Activated CD4-positive, alpha-beta T cell treated with anti-CD3 and anti-CD28 coated beads, Interleukin-2, amount 10 ng/mL, durations not matched to agents 7 days and 5 days (primary cell): Measurements from ENCODE around the gene COA3. TPM values are rescaled to one million over a fixed set of nuclear protein-coding genes. Genes with fewer than 3 reads are reported as not detected.

ENCODE experiments used
- CTCF ChIA-PET: fragments of 350-600 bp; sonication (Branson Sonifier 250); formaldehyde crosslinking; loops from one replicate; lab custom pipeline; 2021; ENCODE audit warnings: antibody characterized with exemption; lab: Charles Lee
- POLR2A ChIA-PET: fragments of 350-600 bp; sonication (Branson Sonifier 250); formaldehyde crosslinking; loops from one replicate; lab custom pipeline; 2021; ENCODE audit warnings: antibody characterized with exemption; lab: Charles Lee
- DNase-seq: peaks from one replicate; pipeline ENCODE4 v3.0.0-alpha.2; 2020
- H3K27ac Mint-ChIP-seq: one replicate; pipeline ENCODE4 v1.8.0; 2021; ENCODE audit warnings: mild to moderate bottlenecking, moderate library complexity, mixed read lengths
- H3K27me3 Mint-ChIP-seq: one replicate; pipeline ENCODE4 v1.8.0; 2021; ENCODE audit warnings: mixed read lengths
- H3K36me3 Mint-ChIP-seq: one replicate; pipeline ENCODE4 v1.8.0; 2021; ENCODE audit warnings: low read depth, mixed read lengths
- H3K4me1 Mint-ChIP-seq: one replicate; pipeline ENCODE4 v1.8.0; 2021; ENCODE audit warnings: mixed read lengths
- H3K4me3 Mint-ChIP-seq: one replicate; pipeline ENCODE4 v1.8.0; 2021; ENCODE audit warnings: mild to moderate bottlenecking, moderate library complexity, mixed read lengths
- H3K9me3 Mint-ChIP-seq: one replicate; pipeline ENCODE4 v1.8.0; 2021; ENCODE audit warnings: mixed read lengths
- total RNA-seq, 2 experiments: library from RNA; stranded (reverse); gene quantifications; one replicate each; pipeline ENCODE4 v1.2.3, GENCODE V29; 2021

COA3 gene
- total RNA-seq = 10 to 100 TPM; 41.2 to 45.1 TPM

- DNase-seq = peak; percentile 84
- ChIA-PET CTCF (interaction anchor here (0.6 to 2.2 kb wide), 6 partner anchors 18 to 768 kb away, joined by 3 to 7 read pairs (median 4); partner anchors contain the start of genes BECN1, DHX8 and PSMC3IP), POLR2A (interaction anchor here (0.6 kb wide), 1 partner anchor 220 kb away, joined by 3 read pairs; no protein-coding TSS in a partner anchor)
- Mint-ChIP-seq H3K36me3 (peaks cover 9% of the 10 kb centered on the region), H3K27ac (peak within 1 kb of the TSS; percentile 85), H3K9me3 (peaks cover 3% of the 10 kb centered on the region), H3K27me3 (peaks cover 5% of the 10 kb centered on the region), H3K4me1 (peaks cover 22% of the 10 kb centered on the region), H3K4me3 (peak within 1 kb of the TSS; percentile 91)
These were observed at the start of gene COA3, which contains the start of gene CNTD1 for GRCh38 chr17:42798383-42799380. COA3 (minus strand) TSS chr17:42798704; CDS start chr17:42798681, 23 bp downstream. CNTD1 (plus strand) TSS chr17:42798861; CDS start chr17:42799068, 207 bp downstream.

- Mint-ChIP-seq H3K9me3 (no peaks in the 10 kb centered on the region), H3K4me3 (no peak overlapping the region), H3K27ac (no peak overlapping the region), H3K27me3 (no peaks in the 10 kb centered on the region), H3K4me1 (peaks cover 8% of the 10 kb centered on the region), H3K36me3 (peaks cover 13% of the 10 kb centered on the region)
- DNase-seq = no peak
- ChIA-PET CTCF (interaction anchor here (0.9 to 3.7 kb wide), 3 partner anchors 8 to 24 kb away, joined by 3 to 14 read pairs (median 3); partner anchors contain the start of gene BECN1), POLR2A (no interaction called here)
These were observed 49.6 kb upstream of the COA3 start for GRCh38 chr17:42848093-42848492.

- no peak for DNase-seq
- peaks cover 25% of the 10 kb centered on the region for H3K36me3 Mint-ChIP-seq
- H3K9me3 Mint-ChIP-seq = no peaks in the 10 kb centered on the region
- peaks cover 8% of the 10 kb centered on the region for H3K4me1 Mint-ChIP-seq
- CTCF ChIA-PET = interaction anchor here (1.7 to 3.7 kb wide), 2 partner anchors 9 to 22 kb away, joined by 3 to 14 read pairs; partner anchors contain the start of gene BECN1
- no peak overlapping the region for H3K4me3 Mint-ChIP-seq
- POLR2A ChIA-PET = interaction anchor here (0.6 kb wide), 1 partner anchor 151 kb away, joined by 3 read pairs; the partner anchor contains the start of gene RPL27
- no peak overlapping the region for H3K27ac Mint-ChIP-seq
- H3K27me3 Mint-ChIP-seq = no peaks in the 10 kb centered on the region
These were observed 48.2 kb upstream of the COA3 start for GRCh38 chr17:42846594-42847280.

GRCh38 chr17:42845918-42846593 lies 47.6 kb upstream of the COA3 start:
- Mint-ChIP-seq H3K9me3 (no peaks in the 10 kb centered on the region), H3K27me3 (no peaks in the 10 kb centered on the region), H3K36me3 (peaks cover 25% of the 10 kb centered on the region), H3K27ac (no peak overlapping the region), H3K4me3 (no peak overlapping the region), H3K4me1 (peaks cover 8% of the 10 kb centered on the region)
- CTCF ChIA-PET = interaction anchor here (0.6 to 3.7 kb wide), 2 partner anchors 22 to 33 kb away, joined by 3 to 14 read pairs; partner anchors contain the start of gene BECN1
- POLR2A ChIA-PET = interaction anchor here (0.6 kb wide), 1 partner anchor 71 kb away, joined by 3 read pairs; no protein-coding TSS in a partner anchor
- no peak for DNase-seq

GRCh38 chr17:42845556-42845917 lies 47.0 kb upstream of the COA3 start:
- H3K27me3 Mint-ChIP-seq = no peaks in the 10 kb centered on the region
- POLR2A ChIA-PET = interaction anchor here (0.6 kb wide), 1 partner anchor 72 kb away, joined by 3 read pairs; no protein-coding TSS in a partner anchor
- no peak overlapping the region for H3K4me3 Mint-ChIP-seq
- no peak for DNase-seq
- H3K4me1 Mint-ChIP-seq = peaks cover 8% of the 10 kb centered on the region
- no peaks in the 10 kb centered on the region for H3K9me3 Mint-ChIP-seq
- peaks cover 25% of the 10 kb centered on the region for H3K36me3 Mint-ChIP-seq
- no peak overlapping the region for H3K27ac Mint-ChIP-seq
- CTCF ChIA-PET = interaction anchor here (0.6 to 3.7 kb wide), 4 partner anchors 21 to 1065 kb away, joined by 3 to 14 read pairs (median 4); partner anchors contain the start of genes BECN1 and RPL27

GRCh38 chr17:42844761-42845555 lies 46.5 kb upstream of the COA3 start:
- ChIA-PET CTCF (interaction anchor here (0.6 to 3.7 kb wide), 5 partner anchors 10 to 1064 kb away, joined by 3 to 14 read pairs (median 4); partner anchors contain the start of genes BECN1 and RPL27), POLR2A (interaction anchor here (0.6 to 1.4 kb wide), 2 partner anchors 11 to 72 kb away, joined by 3 read pairs; partner anchors contain the start of gene PSME3)
- H3K27ac Mint-ChIP-seq = no peak overlapping the region
- H3K9me3 Mint-ChIP-seq = no peaks in the 10 kb centered on the region
- H3K4me3 Mint-ChIP-seq = no peak overlapping the region
- H3K4me1 Mint-ChIP-seq = peaks cover 8% of the 10 kb centered on the region
- no peaks in the 10 kb centered on the region for H3K27me3 Mint-ChIP-seq
- H3K36me3 Mint-ChIP-seq = peaks cover 25% of the 10 kb centered on the region
- no peak for DNase-seq

- no peak within 1 kb of the TSS for H3K27ac Mint-ChIP-seq
- no peaks in the 10 kb centered on the region for H3K9me3 Mint-ChIP-seq
- H3K4me3 Mint-ChIP-seq = no peak within 1 kb of the TSS
- peaks cover 8% of the 10 kb centered on the region for H3K4me1 Mint-ChIP-seq
- peaks cover 29% of the 10 kb centered on the region for H3K36me3 Mint-ChIP-seq
- DNase-seq = no peak
- CTCF ChIA-PET = interaction anchor here (1.8 to 2.0 kb wide), 2 partner anchors 21 to 154 kb away, joined by 5 to 6 read pairs; partner anchors contain the start of genes BECN1 and RPL27
- POLR2A ChIA-PET = interaction anchor here (1.4 kb wide), 1 partner anchor 11 kb away, joined by 3 read pairs; the partner anchor contains the start of gene PSME3
- no peaks in the 10 kb centered on the region for H3K27me3 Mint-ChIP-seq
These were observed 45.8 kb upstream of the COA3 start, which contains the start of gene AOC2 for GRCh38 chr17:42844271-42844670. AOC2 (plus strand) TSS chr17:42844580; CDS start chr17:42844627, 47 bp downstream.

GRCh38 chr17:42843358-42843934 lies 44.9 kb upstream of the COA3 start:
- peak; percentile 29 for DNase-seq
- H3K36me3 Mint-ChIP-seq = peaks cover 36% of the 10 kb centered on the region
- POLR2A ChIA-PET = interaction anchor here (0.6 kb wide), 1 partner anchor 126 kb away, joined by 6 read pairs; no protein-coding TSS in a partner anchor

GRCh38 chr17:42841975-42842685 lies 43.6 kb upstream of the COA3 start:
- Mint-ChIP-seq H3K36me3 (peaks cover 45% of the 10 kb centered on the region), H3K27me3 (no peaks in the 10 kb centered on the region), H3K4me1 (peaks cover 8% of the 10 kb centered on the region), H3K4me3 (no peak overlapping the region), H3K9me3 (no peaks in the 10 kb centered on the region), H3K27ac (no peak overlapping the region)
- no peak for DNase-seq
- ChIA-PET POLR2A (no interaction called here), CTCF (interaction anchor here (1.1 kb wide), 1 partner anchor 17 kb away, joined by 4 read pairs; no protein-coding TSS in a partner anchor)

More at GRCh38 chr17:42843358-42843934, 44.9 kb upstream of the COA3 start:
- H3K4me3 Mint-ChIP-seq = no peak overlapping the region
- H3K27me3 Mint-ChIP-seq = no peaks in the 10 kb centered on the region
- no peaks in the 10 kb centered on the region for H3K9me3 Mint-ChIP-seq
- H3K4me1 Mint-ChIP-seq = peaks cover 8% of the 10 kb centered on the region
- CTCF ChIA-PET = interaction anchor here (0.6 to 2.0 kb wide), 5 partner anchors 10 to 154 kb away, joined by 3 to 6 read pairs (median 5); partner anchors contain the start of genes BECN1, PSME3 and RPL27
- no peak overlapping the region for H3K27ac Mint-ChIP-seq

- peaks cover 42% of the 10 kb centered on the region for H3K36me3 Mint-ChIP-seq
- no peak for DNase-seq
- H3K4me3 Mint-ChIP-seq = no peak overlapping the region
- peaks cover 24% of the 10 kb centered on the region for H3K4me1 Mint-ChIP-seq
- POLR2A ChIA-PET = no interaction called here
- no peaks in the 10 kb centered on the region for H3K27me3 Mint-ChIP-seq
- CTCF ChIA-PET = interaction anchor here (0.8 to 3.0 kb wide), 2 partner anchors 12 to 14 kb away, joined by 3 to 29 read pairs; partner anchors contain the start of gene BECN1
- no peaks in the 10 kb centered on the region for H3K9me3 Mint-ChIP-seq
- no peak overlapping the region for H3K27ac Mint-ChIP-seq
These were observed 37.2 kb upstream of the COA3 start for GRCh38 chr17:42835732-42836131.
